ENCODE results near the gene ABLIM2.

ABLIM2 gene

GRCh38 chr4:8136972-8137710, 21.5 kb downstream of the ABLIM2 start:
- DNase-seq (ENCODE audit: low read depth, low spot score), result no peak

DNA sequence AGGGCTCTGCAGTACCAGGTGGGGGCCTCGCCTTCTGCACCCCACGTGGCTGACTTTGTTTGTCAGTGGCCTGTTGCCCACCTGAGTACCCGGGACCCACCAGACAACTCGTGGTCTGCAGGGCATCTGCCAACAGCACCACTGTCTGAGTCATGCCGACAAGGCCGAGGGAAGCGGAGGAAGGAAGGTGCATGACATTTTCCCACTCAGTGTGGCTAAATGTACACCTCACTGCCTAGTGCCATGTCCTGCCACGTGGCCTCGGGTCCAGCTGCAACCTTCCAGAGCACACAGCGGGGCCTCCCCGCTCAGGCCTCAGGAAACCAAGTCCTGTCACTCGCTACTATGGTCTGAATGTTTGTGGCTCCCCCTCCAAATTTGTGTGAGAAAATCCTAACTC, 22.1 kb downstream of the ABLIM2 start:
- no peak for DNase-seq (ENCODE audit: low read depth, low spot score)

GRCh38 chr4:8135666-8136065, 22.9 kb downstream of the ABLIM2 start:
- no peak for DNase-seq (ENCODE audit: low read depth, low spot score)

GRCh38 chr4:8133897-8134563, 24.6 kb downstream of the ABLIM2 start:
- no peak for DNase-seq (ENCODE audit: low read depth, low spot score)

GRCh38 chr4:8132947-8133705, 25.5 kb downstream of the ABLIM2 start:
- no peak for DNase-seq (ENCODE audit: low read depth, low spot score)

DNA sequence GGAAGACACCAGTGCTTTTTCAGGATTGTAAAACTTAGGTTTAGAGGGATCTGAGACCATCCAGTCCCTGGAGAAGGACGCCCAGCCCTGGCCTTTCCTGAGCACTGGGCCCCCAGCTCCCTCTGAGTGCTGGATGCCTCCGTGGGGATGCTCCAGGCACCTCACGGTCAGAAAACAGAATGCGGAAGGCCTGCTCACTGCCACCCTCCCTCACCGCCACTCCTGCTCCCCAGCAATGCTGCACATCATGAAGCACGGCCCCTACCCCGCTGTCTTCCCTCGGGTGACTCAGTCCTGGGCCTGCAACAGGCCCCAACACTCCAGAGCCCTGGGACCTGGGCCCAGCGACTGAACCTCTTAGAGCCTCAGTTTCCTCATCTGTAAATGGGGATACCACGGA, 26.2 kb downstream of the ABLIM2 start:
- DNase-seq (ENCODE audit: low read depth, low spot score), result no peak

DNA sequence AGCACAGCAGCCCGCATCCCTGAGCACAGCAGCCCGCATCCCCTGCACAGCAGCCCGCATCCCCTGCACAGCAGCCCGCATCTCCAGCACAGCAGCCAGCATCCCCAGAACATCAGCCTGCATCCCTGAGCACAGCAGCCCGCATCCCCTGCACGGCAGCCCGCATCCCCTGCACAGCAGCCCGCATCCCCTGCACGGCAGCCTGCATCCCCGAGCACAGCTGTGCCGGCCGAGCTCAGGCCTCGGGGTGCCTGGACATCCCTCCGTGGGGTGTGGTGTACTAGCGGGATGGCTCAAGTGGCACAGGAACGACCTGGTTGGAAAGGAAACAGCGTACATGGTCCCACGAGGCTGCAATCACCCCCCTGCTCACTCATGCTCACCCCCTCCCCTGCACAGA, 26.8 kb downstream of the ABLIM2 start:
- no peak for DNase-seq (ENCODE audit: low read depth, low spot score)

GRCh38 chr4:8131210-8131609, 27.4 kb downstream of the ABLIM2 start:
- no peak for DNase-seq (ENCODE audit: low read depth, low spot score)

- no peak for DNase-seq (ENCODE audit: low read depth, low spot score)
Observed at GRCh38 chr4:8130346-8131066, 28.1 kb downstream of the ABLIM2 start.

DNA sequence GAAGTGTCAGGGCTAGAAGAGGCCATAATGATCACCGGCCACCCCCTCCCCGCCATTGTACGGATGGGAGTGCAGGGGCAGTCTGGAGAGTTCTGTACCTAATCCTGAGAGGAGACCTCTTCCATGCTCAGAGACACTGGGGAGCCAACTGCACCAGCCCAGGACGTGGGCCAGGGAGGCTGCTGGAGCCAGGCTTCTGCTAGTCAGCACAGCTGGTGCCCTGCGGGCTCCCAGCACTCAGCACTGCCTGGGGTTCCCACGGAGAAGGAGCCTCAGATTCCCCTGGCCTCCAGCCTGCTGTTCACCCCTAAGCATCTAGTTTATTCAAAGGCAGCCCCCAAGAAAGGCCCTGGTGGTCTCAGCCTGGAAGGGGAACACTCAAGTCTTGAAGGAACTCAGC, 28.8 kb downstream of the ABLIM2 start:
- no peak for DNase-seq (ENCODE audit: low read depth, low spot score)

- DNase-seq (ENCODE audit: low read depth, low spot score), result no peak
Observed at GRCh38 chr4:8129136-8129535, 29.5 kb downstream of the ABLIM2 start.

DNA sequence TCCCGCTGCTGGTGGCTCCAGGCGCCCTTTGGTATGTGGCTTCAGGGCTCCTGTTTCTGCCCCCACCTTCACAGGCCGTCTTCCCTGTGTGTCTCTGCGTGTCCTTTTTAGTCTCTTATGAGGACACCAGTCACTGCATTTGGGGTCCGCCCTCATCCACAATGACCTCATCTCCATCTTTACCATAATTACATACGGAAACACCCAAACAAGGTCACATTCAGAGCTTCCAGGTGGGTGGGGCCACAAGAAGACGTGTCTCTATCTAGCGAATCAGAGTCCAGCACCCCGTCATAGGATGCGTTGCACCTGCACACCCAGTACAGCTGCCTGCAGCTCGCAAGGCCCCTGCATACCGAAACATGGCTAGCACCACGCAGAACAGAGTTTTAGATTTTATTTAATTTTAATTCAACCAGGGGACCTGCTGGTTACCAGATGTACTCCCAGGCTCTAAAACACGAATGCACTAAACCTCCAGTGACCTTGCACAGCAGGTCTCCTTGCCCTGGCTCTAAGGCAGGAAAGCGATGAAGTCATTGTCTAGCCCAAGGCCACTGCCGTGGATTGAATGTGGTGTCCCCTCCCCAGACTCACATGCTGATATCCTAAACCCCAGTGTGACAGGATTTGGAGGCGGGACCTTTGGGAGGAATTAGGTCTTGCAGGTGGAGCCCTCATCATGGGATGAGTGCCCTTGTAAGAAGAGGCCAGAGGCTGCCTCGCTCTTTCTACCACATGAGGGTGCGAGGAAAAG, 30.3 kb downstream of the ABLIM2 start:
- no peak for DNase-seq (ENCODE audit: low read depth, low spot score)

DNA sequence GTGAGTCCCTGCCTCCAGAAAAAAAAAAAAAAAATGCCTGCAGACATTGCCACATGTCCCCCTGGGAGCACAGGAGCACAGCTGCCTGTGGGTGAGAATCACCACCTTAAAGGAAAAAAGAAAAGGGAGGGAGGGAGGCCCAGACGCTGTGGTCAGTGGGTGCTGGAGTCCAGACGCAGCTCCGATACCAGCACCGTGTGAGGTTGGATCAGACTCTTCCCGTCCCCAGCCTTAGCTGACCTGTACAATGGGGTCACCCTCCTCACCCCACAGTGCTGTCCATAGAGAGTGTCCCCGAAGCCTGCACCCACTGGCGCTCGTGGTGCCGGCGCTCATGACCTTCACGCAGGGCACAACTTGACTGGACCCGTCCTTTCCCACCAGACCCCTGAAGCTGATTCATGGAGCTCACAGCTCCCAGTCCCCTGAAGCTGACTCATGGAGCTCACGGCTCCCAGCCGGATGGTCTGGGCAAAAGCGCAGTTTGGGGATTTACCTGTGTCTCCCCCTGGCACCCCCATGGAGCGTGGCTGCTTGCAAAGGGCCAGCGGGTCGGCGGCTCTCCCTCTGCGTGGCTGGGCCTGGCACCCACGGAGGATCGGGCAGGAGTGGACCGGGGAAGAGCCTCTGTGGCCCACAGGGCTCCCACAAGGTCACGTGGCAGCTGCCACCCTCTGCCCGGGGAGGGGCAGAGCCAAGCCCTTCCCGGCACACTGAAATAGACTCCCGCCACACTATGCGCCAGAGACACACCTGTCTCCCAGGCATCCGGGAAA, 31.4 kb downstream of the ABLIM2 start:
- no peak for DNase-seq (ENCODE audit: low read depth, low spot score)

- DNase-seq (ENCODE audit: low read depth, low spot score), result no peak
Observed at GRCh38 chr4:8126523-8126922, 32.1 kb downstream of the ABLIM2 start.

GRCh38 chr4:8125526-8126056, 33.0 kb downstream of the ABLIM2 start:
- DNase-seq (ENCODE audit: low read depth, low spot score), result no peak

- DNase-seq (ENCODE audit: low read depth, low spot score), result no peak
Observed at GRCh38 chr4:8123870-8124269, 34.7 kb downstream of the ABLIM2 start.

GRCh38 chr4:8123389-8123788, 35.2 kb downstream of the ABLIM2 start:
- DNase-seq (ENCODE audit: low read depth, low spot score), result no peak

- DNase-seq (ENCODE audit: low read depth, low spot score), result no peak
Observed at GRCh38 chr4:8122746-8123145, 35.9 kb downstream of the ABLIM2 start.

DNA sequence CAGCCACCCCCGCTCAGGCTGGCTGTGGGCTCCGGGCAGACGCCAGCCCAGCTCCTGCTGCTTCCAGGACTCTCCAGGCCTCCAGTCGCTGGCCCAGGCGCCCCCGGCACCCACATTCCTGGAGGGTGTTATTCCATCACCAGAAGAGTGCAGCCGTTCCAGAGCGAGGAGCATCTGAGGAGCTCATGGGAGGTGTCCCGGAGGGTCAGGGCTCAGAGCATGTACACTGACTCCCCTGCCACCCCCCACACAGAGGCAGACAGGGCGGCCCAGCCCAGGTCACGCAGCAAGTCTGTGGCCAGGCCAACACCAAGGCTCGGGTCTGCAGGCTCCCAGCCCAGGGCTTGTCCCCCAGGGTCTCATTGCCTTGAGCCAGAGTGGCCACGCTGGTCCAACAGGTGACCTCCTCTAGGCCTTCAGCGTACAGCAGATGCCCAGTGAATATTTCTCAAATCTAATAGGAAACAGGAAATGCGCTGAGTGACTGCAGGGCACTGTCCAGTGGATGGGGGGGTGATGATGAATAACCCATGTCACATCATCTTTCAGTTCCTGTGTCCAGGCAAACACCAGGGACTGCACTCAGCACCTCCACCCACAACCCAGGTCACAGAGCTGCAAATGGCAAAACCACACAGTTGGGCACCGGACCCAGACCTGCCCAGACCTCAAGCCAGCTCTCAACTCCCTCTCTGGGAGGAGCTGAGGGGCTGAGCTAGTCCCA, 37.2 kb downstream of the ABLIM2 start:
- DNase-seq (ENCODE audit: low read depth, low spot score), result no peak

DNA sequence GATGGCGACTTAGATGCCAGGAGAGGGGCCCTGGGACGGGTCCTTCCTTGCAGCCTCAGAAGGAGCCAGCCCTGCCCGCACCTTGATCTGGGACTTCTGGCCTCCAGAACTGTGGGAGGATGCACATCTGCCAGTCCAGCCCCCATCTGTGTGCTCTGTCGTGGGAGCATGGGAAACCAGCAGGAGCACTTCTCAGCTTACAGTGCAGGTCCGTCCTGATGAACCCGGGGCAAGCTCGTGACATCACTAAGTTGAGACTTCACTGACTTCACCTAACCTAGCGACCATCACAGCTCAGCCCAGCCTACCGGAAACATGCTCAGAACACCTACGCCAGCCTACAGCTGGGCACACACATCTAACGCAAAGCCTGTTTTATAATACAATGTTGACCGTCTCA, 38.1 kb downstream of the ABLIM2 start:
- no peak for DNase-seq (ENCODE audit: low read depth, low spot score)
